T47D (cell line): ENCODE results near the gene SERPIND1.
"Not testable (repeated sequence)": the region's sequence is repeated elsewhere in the genome, so short reads cannot be mapped to it uniquely, and the experiment has no call there.

Experiments used
- DNase-seq, 2 experiments: peaks; one replicate each; pipeline versions ENCODE4 v3.0.0 to v3.0.0-alpha.2; 2011 to 2012; ENCODE audit warnings: low read depth in 1 of 2, low spot score in 1 of 2
- JUND ChIP-seq: IDR thresholded peaks from 2 replicates; pipeline ENCODE4 v1.6.1; 2012; ENCODE audit warnings: low read depth
- in situ Hi-C: cut with HindIII; loops from 2 replicates; pipeline ENCODE4 v1.10.0; 2016; ENCODE audit warnings: low sequenced_read_pairs, low pct_unique_long_range_greater_than_20kb

SERPIND1 gene

GRCh38 chr22:20773793-20774212, at the start of gene SERPIND1:
Gene SERPIND1, plus strand, starts transcription at chr22:20774113. Its CDS starts 5,200 bp downstream, at chr22:20779313.
- no peak for TF ChIP-seq JUND
- in situ Hi-C loops: no loop called here
- DNase-seq: no peak

- no peak for TF ChIP-seq JUND
- in situ Hi-C loops: no loop called here
- no peak for DNase-seq
These were observed 49.0 kb upstream of the SERPIND1 start for GRCh38 chr22:20724676-20725454.

GRCh38 chr22:20725987-20726558, 47.8 kb upstream of the SERPIND1 start:
- in situ Hi-C loops: no loop called here
- DNase-seq: no peak
- TF ChIP-seq JUND: no peak

GRCh38 chr22:20727118-20728015, 46.5 kb upstream of the SERPIND1 start:
- DNase-seq: no peak
- in situ Hi-C loops: no loop called here
- TF ChIP-seq JUND: no peak

- DNase-seq: no peak
- in situ Hi-C loops: no loop called here
- no peak for TF ChIP-seq JUND
These were observed 45.3 kb upstream of the SERPIND1 start for GRCh38 chr22:20728523-20729190.

- in situ Hi-C loops: no loop called here
- TF ChIP-seq JUND: no peak
- DNase-seq: no peak
These were observed 44.7 kb upstream of the SERPIND1 start for GRCh38 chr22:20729194-20729593.

GRCh38 chr22:20732431-20732830, 41.5 kb upstream of the SERPIND1 start:
- DNase-seq, in situ Hi-C loops: not testable (repeated sequence)

- in situ Hi-C loops, DNase-seq: not testable (repeated sequence)
These were observed 38.4 kb upstream of the SERPIND1 start for GRCh38 chr22:20735356-20736162.

- DNase-seq, in situ Hi-C loops: not testable (repeated sequence)
These were observed 37.0 kb upstream of the SERPIND1 start for GRCh38 chr22:20736891-20737290.

- in situ Hi-C loops: no loop called here
- DNase-seq: no peak
These were observed 35.4 kb upstream of the SERPIND1 start for GRCh38 chr22:20738394-20739089.

GRCh38 chr22:20740222-20740951, 33.5 kb upstream of the SERPIND1 start:
- DNase-seq: no peak
- in situ Hi-C loops: no loop called here
- TF ChIP-seq JUND: no peak

More at GRCh38 chr22:20738394-20739089, 35.4 kb upstream of the SERPIND1 start:
- no peak for TF ChIP-seq JUND
